Neural crest cell (in vitro differentiated cells): ENCODE results near the gene GALNTL6. TPM values are rescaled to one million over a fixed set of nuclear protein-coding genes. Genes with fewer than 3 reads are reported as not detected.

ENCODE experiments used
- DNase-seq: peaks from one replicate; pipeline ENCODE4 v3.0.0; 2021; ENCODE audit warnings: low read depth, mixed read lengths, low spot score
- H3K27ac Mint-ChIP-seq: one replicate; pipeline ENCODE4 v1.8.0; 2021; ENCODE audit warnings: mild to moderate bottlenecking, mixed read lengths; ENCODE audit not compliant: unreplicated experiment
- H3K27me3 Mint-ChIP-seq: 2 replicates; pipeline ENCODE4 v1.8.0; 2021; ENCODE audit warnings: low read depth, mild to moderate bottlenecking, mixed read lengths
- H3K36me3 Mint-ChIP-seq: 2 replicates; pipeline ENCODE4 v1.8.0; 2021; ENCODE audit warnings: low read depth, mild to moderate bottlenecking, mixed read lengths
- H3K4me1 Mint-ChIP-seq: 2 replicates; pipeline ENCODE4 v1.8.0; 2021; ENCODE audit warnings: mixed read lengths
- H3K4me3 Mint-ChIP-seq: one replicate; pipeline ENCODE4 v1.8.0; 2021; ENCODE audit warnings: mild to moderate bottlenecking, mixed read lengths
- H3K9me3 Mint-ChIP-seq: 2 replicates; pipeline ENCODE4 v1.8.0; 2021; ENCODE audit warnings: mixed read lengths
- total RNA-seq: library from RNA; stranded (reverse); gene quantifications from 2 replicates; pipeline ENCODE4 v1.2.1, GENCODE V29; 2021
- TF ChIP-seq, protein P1 (sequence below): fragments of 200-600 bp; sonication (generic); conservative IDR thresholded peaks from 2 replicates; pipeline ENCODE4 v1.5.0; 2021; ENCODE audit warnings: antibody characterized with exemption, mild to moderate bottlenecking

The GALNTL6 gene
- total RNA-seq, 1 donor from 2014 or later, result 0.07 TPM

DNA sequence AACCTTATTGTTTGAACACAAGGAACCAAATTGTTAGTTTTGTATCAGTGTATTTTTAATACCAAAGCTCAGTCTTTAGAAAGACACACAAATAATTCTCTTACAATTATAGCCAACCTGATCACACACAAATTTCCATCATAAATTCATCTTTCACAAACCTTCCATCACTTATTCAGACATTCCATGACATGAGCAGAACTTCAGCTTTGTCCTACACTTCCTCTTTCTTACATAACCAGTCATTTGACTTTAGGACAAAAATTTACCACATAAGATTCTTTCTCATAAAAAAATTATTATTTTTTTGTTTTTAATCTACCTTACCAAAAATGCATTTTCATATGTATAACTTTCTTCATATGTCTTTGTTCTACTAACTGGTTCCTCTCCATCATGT, 312.2 kb downstream of the GALNTL6 start:
- DNase-seq, result no peak
- Mint-ChIP-seq H3K27ac (no peak overlapping the region), H3K4me1 (no peaks in the 10 kb centered on the region), H3K9me3 (no peaks in the 10 kb centered on the region), H3K27me3 (no peaks in the 10 kb centered on the region), H3K4me3 (no peak overlapping the region), H3K36me3 (no peaks in the 10 kb centered on the region)
- TF ChIP-seq, protein P1, sequence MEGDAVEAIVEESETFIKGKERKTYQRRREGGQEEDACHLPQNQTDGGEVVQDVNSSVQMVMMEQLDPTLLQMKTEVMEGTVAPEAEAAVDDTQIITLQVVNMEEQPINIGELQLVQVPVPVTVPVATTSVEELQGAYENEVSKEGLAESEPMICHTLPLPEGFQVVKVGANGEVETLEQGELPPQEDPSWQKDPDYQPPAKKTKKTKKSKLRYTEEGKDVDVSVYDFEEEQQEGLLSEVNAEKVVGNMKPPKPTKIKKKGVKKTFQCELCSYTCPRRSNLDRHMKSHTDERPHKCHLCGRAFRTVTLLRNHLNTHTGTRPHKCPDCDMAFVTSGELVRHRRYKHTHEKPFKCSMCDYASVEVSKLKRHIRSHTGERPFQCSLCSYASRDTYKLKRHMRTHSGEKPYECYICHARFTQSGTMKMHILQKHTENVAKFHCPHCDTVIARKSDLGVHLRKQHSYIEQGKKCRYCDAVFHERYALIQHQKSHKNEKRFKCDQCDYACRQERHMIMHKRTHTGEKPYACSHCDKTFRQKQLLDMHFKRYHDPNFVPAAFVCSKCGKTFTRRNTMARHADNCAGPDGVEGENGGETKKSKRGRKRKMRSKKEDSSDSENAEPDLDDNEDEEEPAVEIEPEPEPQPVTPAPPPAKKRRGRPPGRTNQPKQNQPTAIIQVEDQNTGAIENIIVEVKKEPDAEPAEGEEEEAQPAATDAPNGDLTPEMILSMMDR, result no peak

DNA sequence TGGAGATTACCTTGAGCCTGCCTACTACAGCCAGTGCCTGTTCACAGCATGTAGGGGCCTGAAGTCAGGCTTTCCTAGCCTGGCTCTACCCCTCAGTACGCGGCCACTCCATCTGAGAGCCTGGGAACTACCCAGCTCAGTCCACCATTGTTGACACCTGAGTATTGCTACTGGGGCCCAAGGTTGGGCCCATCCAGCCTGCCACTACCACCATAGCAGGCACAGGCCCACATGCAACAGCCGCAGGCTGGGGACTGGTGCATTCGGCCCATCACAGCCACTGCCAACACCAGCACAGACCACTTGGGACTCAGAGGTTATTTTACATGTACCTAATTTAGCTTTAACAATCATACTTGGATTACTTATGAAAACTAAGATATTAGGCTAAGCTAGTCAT, 314.0 kb downstream of the GALNTL6 start:
- Mint-ChIP-seq H3K9me3 (no peaks in the 10 kb centered on the region), H3K27me3 (no peaks in the 10 kb centered on the region), H3K4me1 (no peaks in the 10 kb centered on the region), H3K4me3 (no peak overlapping the region), H3K36me3 (no peaks in the 10 kb centered on the region), H3K27ac (no peak overlapping the region)
- no peak for DNase-seq
- TF ChIP-seq, protein P1, result no peak

DNA sequence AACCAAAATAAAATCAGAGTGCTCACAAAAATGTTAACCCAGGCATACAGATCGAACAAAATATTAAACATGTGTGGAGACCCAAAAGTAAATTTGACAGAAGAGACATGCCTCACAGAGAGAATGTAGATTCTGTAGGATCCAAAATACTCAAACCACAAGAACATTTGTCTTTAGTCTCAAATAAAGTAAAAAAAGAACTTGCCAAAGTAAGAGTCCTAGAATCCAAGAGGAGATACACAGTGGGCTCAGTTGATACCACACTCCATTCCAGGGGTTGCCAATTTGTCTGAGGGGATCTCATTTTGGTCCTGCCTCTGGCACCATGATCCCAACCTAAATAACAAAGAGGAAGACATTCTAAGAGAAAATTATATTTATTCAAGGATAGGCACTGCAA, 316.4 kb downstream of the GALNTL6 start:
- Mint-ChIP-seq H3K4me3 (no peak overlapping the region), H3K9me3 (peaks cover 2% of the 10 kb centered on the region), H3K4me1 (no peaks in the 10 kb centered on the region), H3K27ac (no peak overlapping the region), H3K27me3 (no peaks in the 10 kb centered on the region), H3K36me3 (no peaks in the 10 kb centered on the region)
- DNase-seq, result no peak
- TF ChIP-seq, protein P1, result no peak

DNA sequence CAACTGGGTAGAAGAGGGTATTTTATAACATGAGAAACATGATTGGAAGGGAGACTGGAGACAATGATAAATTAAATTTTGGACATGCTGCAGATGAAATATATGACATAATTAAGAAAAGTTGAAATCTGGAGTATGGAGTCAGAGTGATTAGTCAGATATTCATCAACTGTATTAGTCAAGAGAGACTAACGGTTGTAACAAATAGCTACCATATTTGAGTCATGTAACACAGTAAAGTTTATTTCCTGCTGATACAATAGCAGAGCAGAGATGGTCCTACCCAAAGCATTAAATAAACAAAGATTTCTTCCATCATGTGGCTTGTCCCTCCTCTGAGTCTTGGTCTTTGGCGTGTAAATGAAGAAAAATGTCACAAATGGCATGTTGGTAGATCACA, 321.3 kb downstream of the GALNTL6 start:
- Mint-ChIP-seq H3K27ac (no peak overlapping the region), H3K27me3 (no peaks in the 10 kb centered on the region), H3K36me3 (no peaks in the 10 kb centered on the region)

DNA sequence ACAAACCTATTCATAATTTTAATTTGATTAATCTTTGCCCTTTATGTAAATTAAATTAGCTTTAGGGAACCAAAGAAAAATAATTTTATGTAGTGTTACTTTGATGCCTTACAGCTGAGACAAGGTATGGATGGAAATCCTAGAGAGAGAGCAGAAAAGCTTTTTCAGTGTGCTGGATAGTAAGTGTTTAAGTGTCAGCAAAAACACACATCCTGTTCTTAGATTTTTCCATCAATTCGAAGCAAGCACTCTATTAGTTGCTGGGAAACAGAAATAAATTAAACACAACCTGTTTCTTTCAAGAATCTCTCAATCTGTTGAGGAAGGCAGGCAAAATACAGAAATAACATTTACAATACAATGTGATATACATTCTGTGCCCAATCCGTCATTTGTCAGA, 327.8 kb downstream of the GALNTL6 start:
- TF ChIP-seq, protein P1, result no peak
- Mint-ChIP-seq H3K27me3 (no peaks in the 10 kb centered on the region), H3K36me3 (no peaks in the 10 kb centered on the region), H3K27ac (no peak overlapping the region), H3K4me1 (no peaks in the 10 kb centered on the region), H3K4me3 (no peak overlapping the region), H3K9me3 (no peaks in the 10 kb centered on the region)
- no peak for DNase-seq

More for the DNA sequence above, 321.3 kb downstream of the GALNTL6 start:
- H3K4me1 Mint-ChIP-seq, result no peaks in the 10 kb centered on the region
- H3K9me3 Mint-ChIP-seq, result peaks cover 5% of the 10 kb centered on the region
- no peak for DNase-seq
- TF ChIP-seq, protein P1, result no peak
- no peak overlapping the region for H3K4me3 Mint-ChIP-seq

DNA sequence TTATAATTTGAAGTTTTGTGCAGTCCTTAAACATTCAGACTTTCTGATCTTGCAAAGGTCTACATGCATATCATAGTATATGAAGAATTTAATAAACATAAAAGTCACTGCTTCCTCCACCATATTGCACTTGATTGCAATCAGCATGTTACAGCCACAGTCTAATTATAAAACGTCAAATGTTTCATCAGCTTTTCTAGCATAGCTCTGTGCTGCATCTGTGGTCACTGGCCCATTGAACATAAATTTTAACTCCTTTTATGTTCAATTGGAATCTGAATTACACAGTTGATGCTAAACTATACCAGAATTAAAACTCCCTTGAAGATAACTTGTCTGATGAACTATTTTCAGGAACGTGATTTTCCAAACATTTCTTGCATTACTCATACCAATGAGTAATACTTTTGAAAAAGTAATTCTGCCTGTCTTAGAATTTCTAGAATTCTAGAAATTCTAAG, 329.1 kb downstream of the GALNTL6 start:
- H3K36me3 Mint-ChIP-seq, result no peaks in the 10 kb centered on the region
- no peak for DNase-seq
- no peak overlapping the region for H3K27ac Mint-ChIP-seq
- TF ChIP-seq, protein P1, result no peak
- no peak overlapping the region for H3K4me3 Mint-ChIP-seq
- H3K4me1 Mint-ChIP-seq, result no peaks in the 10 kb centered on the region
- H3K9me3 Mint-ChIP-seq, result no peaks in the 10 kb centered on the region
- H3K27me3 Mint-ChIP-seq, result no peaks in the 10 kb centered on the region
